AG08396 (cell line): Measurements from ENCODE around the gene ZNRF1.
"Not testable (repeated sequence)": the region's sequence is repeated elsewhere in the genome, so short reads cannot be mapped to it uniquely, and the experiment has no call there.

Experiments
- DNase-seq: peaks from one replicate; pipeline ENCODE4 v3.0.0; 2012; ENCODE audit warnings: low spot score, mixed read lengths

ZNRF1 gene

GRCh38 chr16:75002474-75002873 lies 3.6 kb downstream of the ZNRF1 start:
- DNase-seq = no peak

- DNase-seq = no peak
Observed at GRCh38 chr16:75003931-75004330, 5.1 kb downstream of the ZNRF1 start.

DNA sequence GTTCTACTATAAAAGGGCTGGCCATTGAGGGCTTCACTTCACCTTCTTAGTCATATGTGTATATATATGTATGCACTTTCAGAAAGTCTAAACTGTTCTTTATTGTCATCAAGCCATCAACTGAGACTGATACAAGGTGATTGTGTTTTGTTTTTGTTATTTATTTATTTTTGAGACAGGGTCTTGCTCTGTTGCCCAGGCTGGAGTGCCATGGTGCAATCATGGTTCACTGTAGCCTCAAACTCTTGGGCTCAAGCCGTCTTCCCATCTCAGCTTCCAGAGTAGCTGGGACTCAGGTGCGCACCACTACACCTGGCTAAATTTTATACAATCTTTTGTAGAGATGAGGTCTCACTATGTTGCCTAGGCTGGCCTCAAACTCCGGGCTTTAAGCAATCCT lies 5.6 kb downstream of the ZNRF1 start:
- DNase-seq = no peak

DNA sequence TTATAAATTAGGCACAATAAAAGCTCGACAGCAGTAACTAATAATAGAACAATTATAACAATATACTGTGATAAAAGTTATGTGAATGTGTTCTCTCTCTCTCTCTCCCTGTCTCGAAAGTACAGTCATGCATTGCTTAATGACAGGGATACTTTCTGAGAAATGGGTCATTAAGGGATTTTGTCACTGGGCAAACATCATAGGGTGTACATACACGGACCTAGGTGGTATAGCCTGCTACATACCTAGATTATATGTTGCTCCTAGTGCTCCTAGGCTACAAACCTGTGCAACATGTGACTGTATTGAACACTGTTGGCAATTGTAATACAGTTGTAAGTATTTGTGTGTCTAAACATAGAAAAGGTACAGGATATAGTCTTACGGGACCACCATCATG lies 6.9 kb downstream of the ZNRF1 start:
- DNase-seq = no peak

DNA sequence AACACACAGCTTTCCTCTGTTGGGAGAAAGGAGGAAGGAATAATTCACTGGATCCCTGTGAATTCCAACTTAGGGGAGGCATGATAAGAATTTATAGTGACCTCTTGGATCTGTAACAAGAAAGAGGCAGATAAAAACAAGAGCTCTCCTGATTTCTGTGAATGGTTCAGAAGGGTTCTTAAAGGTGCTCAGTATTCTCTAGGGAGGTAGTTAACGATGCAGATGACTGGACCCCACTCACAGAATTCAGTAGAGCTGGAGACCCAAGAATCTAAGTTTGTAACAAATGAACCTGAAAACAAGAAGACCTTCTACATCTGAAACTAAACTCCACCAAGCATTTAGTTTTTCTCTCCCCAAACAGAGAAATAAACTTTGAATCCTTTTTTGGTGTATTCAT lies 8.6 kb downstream of the ZNRF1 start:
- no peak for DNase-seq

GRCh38 chr16:75010427-75010826 lies 11.6 kb downstream of the ZNRF1 start:
- DNase-seq = no peak

DNA sequence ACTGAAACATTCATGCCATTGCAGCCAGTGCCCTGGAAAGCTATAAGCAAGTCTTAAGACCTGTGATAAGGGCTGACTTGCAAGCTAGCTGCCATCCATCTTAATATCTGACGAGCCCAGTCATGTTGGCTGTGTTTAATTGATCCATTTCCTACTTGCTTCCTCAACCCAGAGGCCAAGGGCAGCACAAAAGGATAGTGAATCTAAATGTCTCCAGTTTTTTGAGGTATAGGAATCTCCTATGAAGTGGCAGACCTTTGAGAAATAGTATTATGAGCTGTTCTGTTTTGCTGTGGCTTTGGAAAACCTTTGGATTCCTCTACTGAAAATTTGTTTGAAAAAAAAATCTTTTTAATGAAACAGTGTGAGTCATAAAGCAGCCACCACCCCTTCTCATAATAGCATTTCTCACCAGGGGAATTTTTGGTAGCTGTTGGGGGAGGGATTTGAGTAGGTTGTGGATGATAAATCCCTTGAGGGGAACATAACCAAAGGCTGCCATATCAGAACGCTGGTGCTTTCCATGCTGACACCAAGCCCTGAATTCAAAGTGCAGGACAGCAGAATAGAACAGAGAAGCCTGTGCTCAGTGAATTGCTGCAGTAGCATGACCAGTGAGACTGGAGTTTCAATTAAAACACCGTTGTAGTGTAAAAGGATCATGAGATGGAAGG lies 12.9 kb downstream of the ZNRF1 start:
- DNase-seq = peak; percentile 60

- no peak for DNase-seq
Observed at GRCh38 chr16:75012380-75013081, 13.7 kb downstream of the ZNRF1 start.

DNA sequence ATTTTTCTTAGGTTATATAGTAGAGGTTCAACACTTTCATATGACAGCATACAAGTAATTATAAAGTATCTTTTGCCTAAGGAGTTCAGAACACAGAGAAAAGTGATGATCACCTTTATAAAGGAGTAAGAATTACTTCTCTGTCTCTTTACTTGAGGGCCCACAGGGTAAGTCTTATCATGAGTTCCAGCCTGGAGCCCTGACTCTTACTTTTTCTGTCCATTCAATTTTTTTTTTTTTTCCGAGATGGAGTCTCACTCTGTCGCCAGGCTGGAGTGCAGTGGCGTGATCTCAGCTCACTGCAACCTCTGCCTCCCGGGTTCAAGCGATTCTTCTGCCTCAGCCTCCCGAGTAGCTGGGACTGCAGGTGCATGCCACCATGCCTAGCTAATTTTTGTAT lies 14.3 kb downstream of the ZNRF1 start:
- DNase-seq = not testable (repeated sequence)

GRCh38 chr16:75014318-75014717 lies 15.5 kb downstream of the ZNRF1 start:
- DNase-seq = no peak

DNA sequence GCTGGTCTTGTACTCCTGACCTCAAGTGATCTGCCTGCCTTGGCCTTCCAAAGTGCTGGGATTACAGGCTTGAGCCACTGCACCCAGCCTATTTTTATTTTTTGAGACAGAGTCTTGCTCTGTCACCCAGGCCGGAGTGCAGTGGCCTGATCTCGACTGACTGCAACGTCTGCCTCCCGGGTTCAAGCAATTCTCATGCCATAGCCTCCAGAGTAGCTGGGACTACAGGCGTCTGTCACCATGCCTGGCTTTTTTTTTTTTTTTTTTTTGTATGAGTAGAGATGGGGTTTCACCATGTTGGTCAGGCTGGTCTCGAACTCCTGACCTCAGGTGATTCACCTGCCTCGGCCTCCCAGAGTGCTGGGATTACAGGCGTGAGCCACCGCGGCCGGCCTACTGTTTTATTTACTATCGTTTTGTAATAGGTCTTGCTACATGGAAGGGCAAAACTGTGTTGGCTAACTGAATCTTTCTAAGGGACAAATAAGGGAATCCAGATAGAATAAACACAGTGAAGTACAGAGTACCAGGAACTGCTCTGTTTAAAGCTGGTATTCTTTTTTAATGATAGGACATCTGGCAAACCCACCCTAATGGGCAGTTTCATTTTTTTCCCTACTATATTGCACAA lies 17.7 kb downstream of the ZNRF1 start:
- not testable (repeated sequence) for DNase-seq

DNA sequence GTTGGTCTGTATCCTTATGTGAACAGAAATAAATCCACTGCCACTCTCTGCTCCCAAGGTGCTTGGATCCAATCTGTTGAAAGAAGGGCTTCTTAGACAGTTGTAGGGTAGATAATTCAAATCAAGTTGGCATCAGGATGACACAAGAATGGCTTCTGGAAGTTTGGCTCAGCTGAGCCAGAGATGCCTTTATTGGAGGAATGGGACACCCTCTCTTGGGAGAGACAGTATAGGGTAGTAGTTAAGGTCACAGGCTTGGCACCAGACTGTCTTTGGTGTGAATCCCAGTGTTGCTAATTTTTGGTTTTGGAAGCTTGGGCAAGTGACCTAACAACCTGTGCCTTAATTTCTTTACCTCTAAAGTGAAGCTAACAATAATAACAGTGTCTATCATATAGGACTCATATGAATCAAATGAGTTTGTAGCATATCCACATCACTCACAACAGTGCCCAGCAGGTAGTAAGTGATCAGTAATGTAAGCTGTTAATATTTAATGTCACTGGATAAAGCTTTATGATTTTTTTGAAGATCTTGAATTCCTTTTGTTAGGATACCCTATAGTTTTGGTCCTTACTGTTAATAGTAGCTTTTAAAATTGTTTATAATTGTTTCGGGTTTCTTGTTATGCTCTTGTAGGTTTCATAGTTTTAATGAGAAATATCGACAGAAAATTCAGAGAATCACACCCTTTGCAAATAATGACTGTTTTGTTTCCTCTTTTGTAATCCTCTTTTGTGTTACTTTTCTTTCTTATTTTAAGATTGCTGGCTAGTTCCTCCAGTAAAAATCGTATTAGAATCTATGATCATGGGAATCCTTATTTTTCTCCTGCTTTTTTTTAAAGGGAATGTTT lies 19.1 kb downstream of the ZNRF1 start:
- no peak for DNase-seq

DNA sequence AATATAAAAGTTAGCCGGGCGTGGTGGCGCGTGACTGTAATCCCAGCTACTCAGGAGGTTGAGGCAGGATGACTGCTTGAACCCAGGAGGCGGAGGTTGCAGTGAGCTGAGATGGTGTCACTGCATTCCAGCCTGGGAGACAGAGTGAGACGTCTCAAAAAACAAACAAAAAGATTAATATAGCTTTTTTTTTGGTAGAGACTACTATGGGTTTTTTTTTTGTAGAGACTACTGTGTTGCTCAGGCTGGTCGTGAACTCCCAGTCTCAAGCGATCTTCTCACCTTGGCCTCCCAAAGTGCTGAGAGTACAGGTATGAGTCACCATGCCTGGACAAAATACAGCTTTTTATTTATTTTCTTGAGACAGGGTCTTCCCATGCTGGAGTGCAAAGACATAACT lies 20.2 kb downstream of the ZNRF1 start:
- no peak for DNase-seq

DNA sequence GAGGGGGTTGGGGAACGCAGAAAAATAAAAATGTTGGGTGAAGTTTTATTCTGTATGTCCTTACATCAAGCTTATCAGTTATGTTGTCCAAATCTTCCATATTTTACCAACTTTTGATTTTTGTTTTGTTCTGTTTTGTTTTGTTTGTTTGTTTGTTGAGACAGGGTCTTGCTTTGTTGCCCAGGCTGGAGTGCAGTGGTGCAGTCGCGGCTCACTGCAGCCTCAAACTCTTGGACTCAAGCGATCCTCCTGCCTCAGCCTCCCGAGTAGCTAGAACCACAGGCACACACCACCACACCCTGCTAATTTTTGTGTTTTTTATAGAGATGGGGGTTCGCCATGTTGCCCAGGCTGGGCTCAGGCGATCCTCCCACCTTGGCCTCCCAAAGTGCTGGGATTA lies 20.8 kb downstream of the ZNRF1 start:
- no peak for DNase-seq

DNA sequence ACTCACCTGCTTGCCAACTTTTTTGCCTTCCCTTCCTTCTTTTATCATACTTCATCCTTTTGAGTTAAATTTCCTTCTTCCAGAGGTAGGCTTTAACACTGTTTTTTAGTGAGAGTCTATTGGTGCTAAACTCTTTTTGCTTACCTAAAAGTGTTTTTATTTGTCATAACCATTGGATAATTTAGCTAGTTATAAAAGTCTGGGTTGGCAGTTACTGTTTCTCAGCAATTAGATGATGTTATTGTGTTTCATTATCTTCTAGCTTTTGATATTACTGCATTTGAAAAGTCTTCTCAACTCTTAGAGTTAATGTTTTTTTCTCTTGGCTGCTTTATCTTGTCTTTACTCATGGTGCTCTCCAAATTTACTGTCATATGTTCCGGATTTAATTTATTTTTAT lies 22.6 kb downstream of the ZNRF1 start:
- no peak for DNase-seq

- no peak for DNase-seq
Observed at GRCh38 chr16:75022567-75022966, 23.7 kb downstream of the ZNRF1 start.

- DNase-seq = no peak
Observed at GRCh38 chr16:75023009-75023408, 24.2 kb downstream of the ZNRF1 start.

DNA sequence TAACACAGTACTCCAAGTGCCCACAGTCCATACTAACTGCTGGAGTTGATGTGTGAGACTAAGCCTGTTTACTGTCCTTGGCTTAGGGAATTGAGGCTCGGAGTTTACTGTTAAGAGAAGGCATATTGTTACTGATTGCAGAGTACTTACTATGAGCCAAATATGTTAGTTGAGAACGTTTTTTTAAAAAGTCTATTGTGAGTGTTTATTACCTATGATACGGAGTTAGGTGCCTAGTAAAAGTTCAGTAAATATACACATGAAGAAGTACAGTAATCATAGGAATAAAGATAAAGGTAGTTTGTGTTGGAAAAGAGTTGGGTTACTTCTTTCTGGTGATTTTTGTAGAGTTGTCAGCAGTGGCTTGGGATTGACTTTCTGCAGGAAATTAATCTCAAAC lies 25.4 kb downstream of the ZNRF1 start:
- DNase-seq = no peak

GRCh38 chr16:75024594-75024993 lies 25.8 kb downstream of the ZNRF1 start:
- no peak for DNase-seq

- DNase-seq = no peak
Observed at GRCh38 chr16:75025761-75026160, 26.9 kb downstream of the ZNRF1 start.

- peak; percentile 69 for DNase-seq
Observed at GRCh38 chr16:75026239-75026891, 27.5 kb downstream of the ZNRF1 start.

GRCh38 chr16:75026892-75027391 lies 28.1 kb downstream of the ZNRF1 start:
- no peak for DNase-seq
